Coronary artery (tissue), 2 donors: ENCODE results near the gene OR13J1.
"Not testable (repeated sequence)": the region's sequence is repeated elsewhere in the genome, so short reads cannot be mapped to it uniquely, and the experiment has no call there.

ENCODE experiments used
- DNase-seq: peaks from one replicate; pipeline ENCODE4 v3.0.0-alpha.2; 2017; ENCODE audit warnings: low spot score
- H3K27ac ChIP-seq, 2 donors: fragments of 200-600 bp; sonication (generic); one replicate each; pipeline ENCODE4 v1.5.1; 2016 to 2019
- H3K4me3 ChIP-seq: fragments of 200-600 bp; sonication (generic); 2 replicates; pipeline ENCODE4 v1.5.1; 2016; ENCODE audit warnings: mild to moderate bottlenecking, moderate library complexity
- CTCF ChIP-seq: fragments of 200-600 bp; sonication (generic); IDR thresholded peaks from one replicate; pipeline ENCODE4 v1.5.1; 2019; ENCODE audit warnings: antibody characterized with exemption

Gene OR13J1

GRCh38 chr9:35899021-35899420, 28.8 kb upstream of the OR13J1 start:
- DNase-seq: no peak
- Histone ChIP-seq H3K27ac (no peak overlapping the region), H3K4me3 (no peak overlapping the region)
- no peak for TF ChIP-seq CTCF

GRCh38 chr9:35898337-35898736, 28.1 kb upstream of the OR13J1 start:
- DNase-seq: no peak
- no peak for TF ChIP-seq CTCF
- H3K4me3 ChIP-seq: no peak overlapping the region
- no peak overlapping the region for H3K27ac ChIP-seq

GRCh38 chr9:35897376-35898099, 27.3 kb upstream of the OR13J1 start:
- not testable (repeated sequence) for DNase-seq, H3K4me3 ChIP-seq, H3K27ac ChIP-seq

GRCh38 chr9:35896570-35896969, 26.4 kb upstream of the OR13J1 start:
- Histone ChIP-seq H3K4me3 (no peak overlapping the region), H3K27ac (no peak overlapping the region)
- no peak for TF ChIP-seq CTCF
- DNase-seq: no peak

GRCh38 chr9:35892051-35892450, 21.9 kb upstream of the OR13J1 start:
- no peak for TF ChIP-seq CTCF
- DNase-seq: no peak
- no peak overlapping the region for H3K27ac ChIP-seq
- no peak overlapping the region for H3K4me3 ChIP-seq

- H3K4me3 ChIP-seq: no peak overlapping the region
- no peak for TF ChIP-seq CTCF
- DNase-seq: no peak
- no peak overlapping the region for H3K27ac ChIP-seq
Measured at GRCh38 chr9:35891646-35892045, 21.4 kb upstream of the OR13J1 start.

GRCh38 chr9:35884908-35885307, 14.7 kb upstream of the OR13J1 start:
- not testable (repeated sequence) for H3K4me3 ChIP-seq, H3K27ac ChIP-seq, DNase-seq

- no peak for DNase-seq
- Histone ChIP-seq H3K4me3 (no peak overlapping the region), H3K27ac (no peak overlapping the region)
- no peak for TF ChIP-seq CTCF
Measured at GRCh38 chr9:35882996-35883395, 12.8 kb upstream of the OR13J1 start.
